ENCODE data around the gene PANK3.

DNA sequence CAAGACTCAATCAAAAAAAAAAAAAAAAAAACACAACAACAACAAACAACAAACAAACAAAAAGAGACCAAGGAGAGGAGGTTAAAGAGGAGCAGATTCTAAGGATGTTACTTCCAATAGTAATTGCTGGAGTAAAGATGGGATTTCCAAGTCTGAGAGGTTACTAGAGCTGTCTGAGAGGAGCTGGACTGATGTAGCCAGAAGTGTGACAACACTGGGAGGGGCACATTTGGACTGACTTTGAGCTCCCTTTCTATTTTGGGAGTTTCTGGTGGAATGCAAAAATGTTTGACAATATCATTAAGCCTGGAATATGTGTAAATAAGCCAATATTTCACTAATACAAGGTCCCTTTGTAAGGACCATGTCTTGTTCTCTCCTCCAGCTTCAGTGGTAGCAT is 25.3 kb upstream of the PANK3 start:
- TF ChIP-seq, protein P1, sequence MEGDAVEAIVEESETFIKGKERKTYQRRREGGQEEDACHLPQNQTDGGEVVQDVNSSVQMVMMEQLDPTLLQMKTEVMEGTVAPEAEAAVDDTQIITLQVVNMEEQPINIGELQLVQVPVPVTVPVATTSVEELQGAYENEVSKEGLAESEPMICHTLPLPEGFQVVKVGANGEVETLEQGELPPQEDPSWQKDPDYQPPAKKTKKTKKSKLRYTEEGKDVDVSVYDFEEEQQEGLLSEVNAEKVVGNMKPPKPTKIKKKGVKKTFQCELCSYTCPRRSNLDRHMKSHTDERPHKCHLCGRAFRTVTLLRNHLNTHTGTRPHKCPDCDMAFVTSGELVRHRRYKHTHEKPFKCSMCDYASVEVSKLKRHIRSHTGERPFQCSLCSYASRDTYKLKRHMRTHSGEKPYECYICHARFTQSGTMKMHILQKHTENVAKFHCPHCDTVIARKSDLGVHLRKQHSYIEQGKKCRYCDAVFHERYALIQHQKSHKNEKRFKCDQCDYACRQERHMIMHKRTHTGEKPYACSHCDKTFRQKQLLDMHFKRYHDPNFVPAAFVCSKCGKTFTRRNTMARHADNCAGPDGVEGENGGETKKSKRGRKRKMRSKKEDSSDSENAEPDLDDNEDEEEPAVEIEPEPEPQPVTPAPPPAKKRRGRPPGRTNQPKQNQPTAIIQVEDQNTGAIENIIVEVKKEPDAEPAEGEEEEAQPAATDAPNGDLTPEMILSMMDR (conservative IDR thresholded peaks at IDR 0.05 in 1 of 2, IDR thresholded peaks at IDR 0.05 in 1 of 2; ENCODE audit: low read depth in 1 of 2, low read length in 2 of 2) = no peak
- TF ChIP-seq EZH2 (IDR thresholded peaks at IDR 0.05; ENCODE audit: low read length, missing control alignments) = no peak

Data from fibroblast of lung (primary cell).